Smooth muscle cell (in vitro differentiated cells): Measurements from ENCODE around the gene B3GALNT2. TPM values are rescaled to one million over a fixed set of nuclear protein-coding genes. Genes with fewer than 3 reads are reported as not detected.

ENCODE experiments used
- DNase-seq: peaks from one replicate; lab custom pipeline; 2025; ENCODE audit not compliant: unreplicated experiment; lab: John Stamatoyannopoulos, UW
- H2AFZ ChIP-seq: fragments of 200-600 bp; sonication (generic); 2 replicates; pipeline ENCODE4 v1.6.0; 2016; ENCODE audit warnings: antibody characterized with exemption, low read depth, mild to moderate bottlenecking
- H3F3A ChIP-seq: fragments of 200-600 bp; sonication (generic); 2 replicates; pipeline ENCODE4 v1.6.0; 2017; ENCODE audit warnings: antibody characterized with exemption, low read depth
- H3K27ac ChIP-seq: fragments of 200-600 bp; sonication (generic); 2 replicates; pipeline ENCODE4 v1.5.1; 2016; ENCODE audit warnings: low read depth, mild to moderate bottlenecking
- H3K27me3 ChIP-seq: fragments of 200-600 bp; sonication (generic); 2 replicates; pipeline ENCODE4 v1.6.1; 2016; ENCODE audit warnings: low read depth, mild to moderate bottlenecking
- H3K36me3 ChIP-seq: fragments of 200-600 bp; sonication (generic); 2 replicates; pipeline ENCODE4 v1.5.1; 2016; ENCODE audit warnings: low read depth
- H3K4me1 ChIP-seq: fragments of 200-600 bp; sonication (generic); 2 replicates; pipeline ENCODE4 v1.5.1; 2016; ENCODE audit warnings: low read depth
- H3K4me2 ChIP-seq: fragments of 200-600 bp; sonication (generic); 2 replicates; pipeline ENCODE4 v1.6.0; 2016; ENCODE audit warnings: mild to moderate bottlenecking
- H3K4me3 ChIP-seq: fragments of 200-600 bp; sonication (generic); 2 replicates; pipeline ENCODE4 v1.5.1; 2016; ENCODE audit warnings: mild to moderate bottlenecking
- H3K79me2 ChIP-seq: fragments of 200-600 bp; sonication (generic); 2 replicates; pipeline ENCODE4 v1.6.0; 2016; ENCODE audit warnings: low read depth, mild to moderate bottlenecking
- H3K9ac ChIP-seq: fragments of 200-600 bp; sonication (generic); 2 replicates; pipeline ENCODE4 v1.6.0; 2016; ENCODE audit warnings: low read depth
- H3K9me3 ChIP-seq: fragments of 200-600 bp; sonication (generic); replicated peaks from 2 replicates; pipeline ENCODE4 v1.5.1; 2016; ENCODE audit warnings: low read depth
- H4K20me1 ChIP-seq: fragments of 200-600 bp; sonication (generic); 2 replicates; pipeline ENCODE4 v1.6.0; 2016; ENCODE audit warnings: low read depth
- WGBS: methylation state at CpG from one replicate; pipeline ENCODE4 v1.1.7; 2016; ENCODE audit warnings: low lambda C conversion rate; 5-methylcytosine and 5-hydroxymethylcytosine counted together
- polyA plus RNA-seq: library from polyadenylated mRNA; unstranded; fragments of >200 nt; fragmentation: Nextera tagmentation; extraction: Ambion mirVana; gene quantifications from 2 replicates; pipeline ENCODE4 v1.2.1, GENCODE V29; 2016
- total RNA-seq: library from RNA; depleted of rRNA; stranded (reverse); fragments of >200 nt; gene quantifications from 2 replicates; pipeline ENCODE4 v1.2.3, GENCODE V29; 2014
- TF ChIP-seq, protein P1 (sequence below): fragments of 200-600 bp; sonication (generic); IDR thresholded peaks from 2 replicates; pipeline ENCODE4 v1.5.1; 2017; ENCODE audit warnings: borderline replicate concordance, mild to moderate bottlenecking, antibody characterized with exemption; ENCODE audit not compliant: insufficient read depth, poor library complexity, severe bottlenecking

B3GALNT2 gene
- total and polyA plus RNA-seq, 2 experiments from 2014 or later = 8.2 to 22.7 TPM

DNA sequence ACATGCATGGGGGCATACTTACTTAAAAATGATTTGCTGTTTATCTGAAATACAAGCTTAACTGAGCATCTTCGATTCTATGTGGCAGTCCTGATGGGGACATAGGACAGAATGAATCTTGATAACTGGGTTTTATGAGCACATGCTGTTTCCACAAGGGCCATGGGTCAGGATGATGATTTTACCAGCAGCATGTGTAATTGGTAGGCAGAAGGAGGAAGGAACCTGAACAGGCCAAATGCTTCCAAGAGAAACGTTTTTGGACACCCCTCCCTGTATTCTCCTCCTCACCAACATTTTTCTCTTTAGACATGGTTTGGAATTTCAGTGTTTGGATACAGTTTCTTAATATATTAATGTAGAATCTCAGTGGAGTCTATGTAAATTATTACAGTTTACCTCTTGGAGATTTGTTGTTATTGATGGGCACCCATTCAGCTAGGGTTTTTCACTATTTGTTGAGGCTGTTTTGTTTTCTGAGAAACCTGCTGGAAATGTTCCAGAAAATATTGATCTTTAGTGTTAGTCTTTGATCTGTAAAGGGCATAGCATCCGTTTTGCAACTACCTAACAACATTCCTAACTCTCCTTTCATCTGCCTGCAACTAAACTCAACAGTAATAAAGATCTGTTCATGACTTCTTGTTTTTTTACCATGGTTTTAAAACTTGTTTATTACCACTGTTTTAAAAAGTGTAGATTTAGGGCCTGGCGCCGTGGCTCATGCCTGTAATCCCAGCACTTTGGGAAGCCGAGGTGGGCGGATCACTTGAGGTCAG lies 95.0 kb downstream of the B3GALNT2 start:
- Histone ChIP-seq H3K79me2 (peaks cover 20% of the 10 kb centered on the region), H3F3A (peaks cover 10% of the 10 kb centered on the region), H3K9me3 (no peaks in the 10 kb centered on the region), H3K9ac (no peak overlapping the region), H3K4me3 (no peak overlapping the region), H3K36me3 (no peaks in the 10 kb centered on the region), H3K27ac (no peak overlapping the region), H4K20me1 (no peaks in the 10 kb centered on the region), H3K4me2 (no peak overlapping the region), H2AFZ (no peak overlapping the region), H3K27me3 (no peaks in the 10 kb centered on the region), H3K4me1 (no peaks in the 10 kb centered on the region)
- WGBS = 81% methylated on average over 7 of the region's 7 CpGs
- TF ChIP-seq, protein P1, sequence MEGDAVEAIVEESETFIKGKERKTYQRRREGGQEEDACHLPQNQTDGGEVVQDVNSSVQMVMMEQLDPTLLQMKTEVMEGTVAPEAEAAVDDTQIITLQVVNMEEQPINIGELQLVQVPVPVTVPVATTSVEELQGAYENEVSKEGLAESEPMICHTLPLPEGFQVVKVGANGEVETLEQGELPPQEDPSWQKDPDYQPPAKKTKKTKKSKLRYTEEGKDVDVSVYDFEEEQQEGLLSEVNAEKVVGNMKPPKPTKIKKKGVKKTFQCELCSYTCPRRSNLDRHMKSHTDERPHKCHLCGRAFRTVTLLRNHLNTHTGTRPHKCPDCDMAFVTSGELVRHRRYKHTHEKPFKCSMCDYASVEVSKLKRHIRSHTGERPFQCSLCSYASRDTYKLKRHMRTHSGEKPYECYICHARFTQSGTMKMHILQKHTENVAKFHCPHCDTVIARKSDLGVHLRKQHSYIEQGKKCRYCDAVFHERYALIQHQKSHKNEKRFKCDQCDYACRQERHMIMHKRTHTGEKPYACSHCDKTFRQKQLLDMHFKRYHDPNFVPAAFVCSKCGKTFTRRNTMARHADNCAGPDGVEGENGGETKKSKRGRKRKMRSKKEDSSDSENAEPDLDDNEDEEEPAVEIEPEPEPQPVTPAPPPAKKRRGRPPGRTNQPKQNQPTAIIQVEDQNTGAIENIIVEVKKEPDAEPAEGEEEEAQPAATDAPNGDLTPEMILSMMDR = no peak
- DNase-seq = no peak

DNA sequence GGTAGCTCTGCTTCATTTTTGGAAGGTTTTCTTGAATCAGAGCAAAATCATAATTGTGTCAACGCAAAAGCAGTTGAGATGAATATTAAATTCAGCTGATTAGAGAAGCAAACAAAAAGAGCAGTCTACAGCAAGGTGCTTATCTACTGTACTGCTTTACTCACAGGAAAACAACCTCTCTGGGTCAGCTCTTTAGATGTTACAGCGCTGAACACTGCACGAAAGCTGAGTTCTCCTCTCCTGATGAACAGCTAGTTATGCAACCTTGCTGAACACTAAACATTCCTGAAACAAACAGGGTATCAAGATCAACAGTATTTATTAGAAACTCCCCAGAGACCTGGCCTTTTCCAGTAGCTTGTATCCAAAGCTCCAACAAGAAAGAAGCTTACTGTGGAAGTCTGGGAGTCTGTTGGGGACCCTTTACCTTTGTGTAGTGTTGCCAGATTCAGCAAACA lies 95.7 kb downstream of the B3GALNT2 start:
- TF ChIP-seq, protein P1 = no peak
- no peak for DNase-seq
- 87% methylated on average over 3 of the region's 3 CpGs for WGBS
- no peak overlapping the region for H3K4me3 ChIP-seq
- H2AFZ ChIP-seq = no peak overlapping the region
- peaks cover 10% of the 10 kb centered on the region for H3F3A ChIP-seq
- no peaks in the 10 kb centered on the region for H4K20me1 ChIP-seq
- H3K9me3 ChIP-seq = no peaks in the 10 kb centered on the region
- no peak overlapping the region for H3K4me2 ChIP-seq
- H3K4me1 ChIP-seq = no peaks in the 10 kb centered on the region
- H3K27me3 ChIP-seq = no peaks in the 10 kb centered on the region
- no peaks in the 10 kb centered on the region for H3K36me3 ChIP-seq
- no peak overlapping the region for H3K9ac ChIP-seq
- H3K79me2 ChIP-seq = peaks cover 20% of the 10 kb centered on the region
- no peak overlapping the region for H3K27ac ChIP-seq

DNA sequence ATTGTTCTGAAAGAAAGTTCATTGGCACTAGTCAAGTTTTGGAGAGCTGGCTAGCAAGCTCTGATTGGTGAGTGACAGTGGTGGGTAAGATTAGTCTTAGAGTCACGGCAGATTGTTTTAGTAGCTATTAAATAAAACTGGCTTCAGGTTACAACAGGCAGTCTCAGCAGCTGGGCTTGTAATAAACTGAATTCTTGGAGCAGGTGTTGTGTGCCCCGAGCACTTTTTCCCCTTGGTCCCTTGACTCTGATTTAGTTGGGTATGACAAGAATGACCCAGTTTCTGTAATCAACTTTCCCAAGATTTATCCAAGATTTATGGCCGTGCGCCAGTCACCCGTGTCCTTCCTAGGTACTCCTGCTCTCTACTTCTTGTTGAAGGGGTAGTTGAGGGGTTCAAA lies 96.8 kb downstream of the B3GALNT2 start:
- no peaks in the 10 kb centered on the region for H3K36me3 ChIP-seq
- H2AFZ ChIP-seq = no peak overlapping the region
- no peak overlapping the region for H3K4me3 ChIP-seq
- H3K27me3 ChIP-seq = no peaks in the 10 kb centered on the region
- no peak for DNase-seq
- H3K27ac ChIP-seq = no peak overlapping the region
- peaks cover 10% of the 10 kb centered on the region for H3F3A ChIP-seq
- TF ChIP-seq, protein P1 = no peak
- H4K20me1 ChIP-seq = no peaks in the 10 kb centered on the region
- no peak overlapping the region for H3K4me2 ChIP-seq
- WGBS = 77% methylated on average over 5 of the region's 5 CpGs
- H3K79me2 ChIP-seq = peaks cover 14% of the 10 kb centered on the region
- no peaks in the 10 kb centered on the region for H3K9me3 ChIP-seq
- H3K4me1 ChIP-seq = no peaks in the 10 kb centered on the region
- no peak overlapping the region for H3K9ac ChIP-seq

DNA sequence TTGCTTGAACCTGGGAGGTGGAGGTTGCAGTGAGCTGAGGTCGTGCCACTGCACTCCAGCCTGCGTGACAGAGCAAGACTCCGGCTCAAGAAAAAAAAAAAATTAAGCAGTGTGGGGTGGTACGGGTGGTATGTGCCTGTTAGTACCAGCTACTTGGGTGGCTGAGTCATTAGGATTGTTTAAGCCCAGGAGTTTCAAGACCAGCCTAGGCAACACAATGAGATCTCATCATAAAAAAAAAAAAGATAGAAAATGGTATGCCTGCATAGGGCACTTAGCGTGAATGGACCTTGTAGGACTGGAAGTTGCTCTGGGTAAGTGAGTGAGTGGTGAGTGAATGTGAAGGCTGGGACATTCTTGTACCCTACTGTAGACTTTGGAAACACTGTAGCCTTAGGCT lies 100.1 kb downstream of the B3GALNT2 start:
- Histone ChIP-seq H3K4me2 (no peak overlapping the region), H3K79me2 (peaks cover 43% of the 10 kb centered on the region), H3K9ac (no peak overlapping the region), H3K27me3 (no peaks in the 10 kb centered on the region), H3K27ac (peak overlapping the region; percentile 75), H3K9me3 (no peaks in the 10 kb centered on the region), H4K20me1 (peaks cover 7% of the 10 kb centered on the region), H3K4me1 (no peaks in the 10 kb centered on the region), H3F3A (peaks cover 4% of the 10 kb centered on the region), H3K36me3 (no peaks in the 10 kb centered on the region), H2AFZ (no peak overlapping the region), H3K4me3 (no peak overlapping the region)
- TF ChIP-seq, protein P1 = no peak
- 76% methylated on average over 5 of the region's 5 CpGs for WGBS
- DNase-seq = no peak
